Activated B cell treated with CpG ODN at 0.5 μM for 24 hours (primary cell): ENCODE measurements around the gene PHLDB1. TPM values are rescaled to one million over a fixed set of nuclear protein-coding genes. Genes with fewer than 3 reads are reported as not detected.
"Not testable (repeated sequence)": the region's sequence is repeated elsewhere in the genome, so short reads cannot be mapped to it uniquely, and the experiment has no call there.

Source experiments
- ATAC-seq: fragments of 200-7000 bp; cut with Tn5 transposase; one replicate; pipeline ENCODE4 v1.10.0; 2021; ENCODE audit warnings: low read depth, mild to moderate bottlenecking, moderate library complexity
- CTCF ChIA-PET: fragments of 350-600 bp; sonication (Branson Sonifier 250); formaldehyde crosslinking; loops from one replicate; lab custom pipeline; 2021; ENCODE audit warnings: antibody characterized with exemption; lab: Charles Lee
- POLR2A ChIA-PET: fragments of 350-600 bp; sonication (Branson Sonifier 250); formaldehyde crosslinking; loops from one replicate; lab custom pipeline; 2021; ENCODE audit warnings: antibody characterized with exemption; lab: Charles Lee
- DNase-seq: peaks from one replicate; pipeline ENCODE4 v3.0.0; 2022
- H3K27ac Mint-ChIP-seq: one replicate; pipeline ENCODE4 v1.8.0; 2020; ENCODE audit warnings: mixed read lengths
- H3K27me3 Mint-ChIP-seq: one replicate; pipeline ENCODE4 v1.8.0; 2021; ENCODE audit warnings: mixed read lengths
- H3K36me3 Mint-ChIP-seq: one replicate; pipeline ENCODE4 v1.8.0; 2021; ENCODE audit warnings: low read depth, mixed read lengths
- H3K4me1 Mint-ChIP-seq: one replicate; pipeline ENCODE4 v1.8.0; 2021; ENCODE audit warnings: mixed read lengths
- H3K4me3 Mint-ChIP-seq: one replicate; pipeline ENCODE4 v1.8.0; 2020; ENCODE audit warnings: mild to moderate bottlenecking, mixed read lengths
- H3K9me3 Mint-ChIP-seq: one replicate; pipeline ENCODE4 v1.8.0; 2020; ENCODE audit warnings: mixed read lengths
- CTCF ChIP-seq: fragments of 200-600 bp; IDR thresholded peaks from one replicate; pipeline ENCODE4 v1.8.0; 2022; ENCODE audit warnings: antibody characterized with exemption, mild to moderate bottlenecking
- intact Hi-C: fragments of 100-400 bp; cut with micrococcal nuclease; formaldehyde crosslinking; loops from one replicate; pipeline ENCODE4 v1.15.1; 2024
- total RNA-seq: library from RNA; stranded (reverse); gene quantifications from 2 replicates; pipeline ENCODE4 v1.2.3, GENCODE V29; 2022

The PHLDB1 gene
- total RNA-seq, 1 donor from 2014 or later: 2.6 TPM

GRCh38 chr11:118682372-118682771 lies 75.0 kb downstream of the PHLDB1 start:
- TF ChIP-seq CTCF: no peak
- H3K27ac Mint-ChIP-seq: no peak overlapping the region

GRCh38 chr11:118682939-118683338 lies 75.5 kb downstream of the PHLDB1 start:
- H3K36me3 Mint-ChIP-seq, DNase-seq, H3K4me3 Mint-ChIP-seq, H3K9me3 Mint-ChIP-seq, H3K27ac Mint-ChIP-seq, CTCF ChIA-PET, intact Hi-C loops, H3K27me3 Mint-ChIP-seq, POLR2A ChIA-PET, ATAC-seq, H3K4me1 Mint-ChIP-seq: not testable (repeated sequence)

More at GRCh38 chr11:118682372-118682771, 75.0 kb downstream of the PHLDB1 start:
- Mint-ChIP-seq H3K9me3 (no peaks in the 10 kb centered on the region), H3K36me3 (no peaks in the 10 kb centered on the region), H3K4me3 (no peak overlapping the region), H3K4me1 (no peaks in the 10 kb centered on the region), H3K27me3 (peaks cover 8% of the 10 kb centered on the region)
- no peak for DNase-seq
- intact Hi-C loops: no loop called here
- CTCF ChIA-PET: no interaction called here
- POLR2A ChIA-PET: no interaction called here
- no peak for ATAC-seq

GRCh38 chr11:118684187-118684586 lies 76.8 kb downstream of the PHLDB1 start:
- H3K27ac Mint-ChIP-seq: no peak overlapping the region
- CTCF ChIA-PET: no interaction called here
- H3K9me3 Mint-ChIP-seq: no peaks in the 10 kb centered on the region
- no peaks in the 10 kb centered on the region for H3K4me1 Mint-ChIP-seq
- H3K27me3 Mint-ChIP-seq: peaks cover 9% of the 10 kb centered on the region
- no peak for ATAC-seq
- TF ChIP-seq CTCF: no peak
- intact Hi-C loops: no loop called here
- DNase-seq: no peak
- no peak overlapping the region for H3K4me3 Mint-ChIP-seq
- POLR2A ChIA-PET: no interaction called here
- H3K36me3 Mint-ChIP-seq: no peaks in the 10 kb centered on the region

GRCh38 chr11:118687906-118688305 lies 80.5 kb downstream of the PHLDB1 start:
- H3K9me3 Mint-ChIP-seq: no peaks in the 10 kb centered on the region
- intact Hi-C loops: no loop called here
- no peak for ATAC-seq
- CTCF ChIA-PET: interaction anchor here (1.5 kb wide), 1 partner anchor 269 kb away, joined by 3 read pairs; no protein-coding TSS in a partner anchor
- no peak for TF ChIP-seq CTCF
- no peaks in the 10 kb centered on the region for H3K36me3 Mint-ChIP-seq
- no peak for DNase-seq
- no peak overlapping the region for H3K4me3 Mint-ChIP-seq
- no peak overlapping the region for H3K27ac Mint-ChIP-seq
- POLR2A ChIA-PET: no interaction called here
- H3K4me1 Mint-ChIP-seq: peaks cover 12% of the 10 kb centered on the region
- H3K27me3 Mint-ChIP-seq: peaks cover 4% of the 10 kb centered on the region

- H3K27me3 Mint-ChIP-seq, ATAC-seq, H3K4me3 Mint-ChIP-seq, POLR2A ChIA-PET, intact Hi-C loops, H3K27ac Mint-ChIP-seq, DNase-seq, H3K9me3 Mint-ChIP-seq, H3K36me3 Mint-ChIP-seq: not testable (repeated sequence)
- H3K4me1 Mint-ChIP-seq: peaks cover 12% of the 10 kb centered on the region
- CTCF ChIA-PET: interaction anchor here (1.5 to 2.0 kb wide), 3 partner anchors 196 to 278 kb away, joined by 3 to 7 read pairs (median 4); partner anchors contain the start of gene CXCR5
These were observed 80.9 kb downstream of the PHLDB1 start for GRCh38 chr11:118688339-118688738.

- ATAC-seq: no peak
- Mint-ChIP-seq H3K4me1 (peaks cover 12% of the 10 kb centered on the region), H3K27me3 (peaks cover 4% of the 10 kb centered on the region), H3K36me3 (no peaks in the 10 kb centered on the region), H3K27ac (no peak overlapping the region), H3K9me3 (no peaks in the 10 kb centered on the region), H3K4me3 (no peak overlapping the region)
- CTCF ChIA-PET: interaction anchor here (0.7 to 2.7 kb wide), 12 partner anchors 18 to 277 kb away, joined by 3 to 28 read pairs (median 4); partner anchors contain the start of genes BCL9L, CXCR5 and UPK2
- DNase-seq: no peak
- POLR2A ChIA-PET: interaction anchor here (0.9 to 2.2 kb wide), 6 partner anchors 101 to 268 kb away, joined by 4 to 12 read pairs (median 7); partner anchors contain the start of genes BCL9L, DDX6 and UPK2
- TF ChIP-seq CTCF: no peak
- intact Hi-C loops: no loop called here
These were observed 81.6 kb downstream of the PHLDB1 start for GRCh38 chr11:118688851-118689502.
